DND-41 (cell line): ENCODE results near the gene CTDSPL2.

ENCODE experiments used
- CTCF ChIP-seq: IDR thresholded peaks from 2 replicates; pipeline ENCODE4 v1.5.1; 2012; ENCODE audit warnings: borderline replicate concordance, low read length, moderate library complexity, mild to moderate bottlenecking; ENCODE audit not compliant: poor library complexity, severe bottlenecking; ENCODE audit errors: extremely low read depth
- EZH2 ChIP-seq: IDR thresholded peaks from 3 replicates; pipeline ENCODE4 v1.6.1; 2012; ENCODE audit warnings: borderline replicate concordance, low read depth, mild to moderate bottlenecking, moderate library complexity, low read length, inconsistent platforms; ENCODE audit not compliant: severe bottlenecking

- no peak for TF ChIP-seq CTCF
- no peak for TF ChIP-seq EZH2
Observed at GRCh38 chr15:44468709-44469385, 41.4 kb downstream of the CTDSPL2 start.
